ENCODE measurements around the gene FMNL1.

FMNL1 gene

DNA sequence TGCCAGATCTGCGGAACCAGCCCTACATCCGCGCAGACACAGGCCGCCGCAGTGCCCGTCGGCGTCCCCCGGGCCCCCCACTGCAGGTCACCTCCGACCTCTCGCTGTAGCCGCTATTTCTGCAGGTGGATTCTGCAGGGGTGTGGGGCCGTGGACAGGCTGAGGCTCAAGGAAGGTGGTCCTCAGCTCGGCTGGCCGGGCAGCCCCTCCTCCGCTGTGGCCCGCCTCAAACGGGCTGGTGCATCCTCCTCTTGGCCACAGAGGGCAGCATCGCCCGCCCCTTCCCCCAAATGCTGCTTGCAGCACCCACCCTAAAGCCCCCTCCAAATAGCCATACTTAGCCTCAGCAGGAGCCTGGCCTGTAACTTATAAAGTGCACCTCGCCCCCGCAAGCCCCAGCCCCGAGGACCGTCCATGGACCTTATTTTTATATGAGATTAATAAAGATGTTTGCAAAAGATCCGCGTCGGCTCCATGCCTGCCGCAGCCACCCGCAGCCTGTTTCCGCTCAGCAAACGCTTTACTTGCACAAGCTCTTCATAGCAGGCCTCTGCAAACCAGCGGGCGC, 25.3 kb downstream of the FMNL1 start:
- peak overlapping the region; percentile 95 for H3K27ac ChIP-seq
- TF ChIP-seq, protein P1, sequence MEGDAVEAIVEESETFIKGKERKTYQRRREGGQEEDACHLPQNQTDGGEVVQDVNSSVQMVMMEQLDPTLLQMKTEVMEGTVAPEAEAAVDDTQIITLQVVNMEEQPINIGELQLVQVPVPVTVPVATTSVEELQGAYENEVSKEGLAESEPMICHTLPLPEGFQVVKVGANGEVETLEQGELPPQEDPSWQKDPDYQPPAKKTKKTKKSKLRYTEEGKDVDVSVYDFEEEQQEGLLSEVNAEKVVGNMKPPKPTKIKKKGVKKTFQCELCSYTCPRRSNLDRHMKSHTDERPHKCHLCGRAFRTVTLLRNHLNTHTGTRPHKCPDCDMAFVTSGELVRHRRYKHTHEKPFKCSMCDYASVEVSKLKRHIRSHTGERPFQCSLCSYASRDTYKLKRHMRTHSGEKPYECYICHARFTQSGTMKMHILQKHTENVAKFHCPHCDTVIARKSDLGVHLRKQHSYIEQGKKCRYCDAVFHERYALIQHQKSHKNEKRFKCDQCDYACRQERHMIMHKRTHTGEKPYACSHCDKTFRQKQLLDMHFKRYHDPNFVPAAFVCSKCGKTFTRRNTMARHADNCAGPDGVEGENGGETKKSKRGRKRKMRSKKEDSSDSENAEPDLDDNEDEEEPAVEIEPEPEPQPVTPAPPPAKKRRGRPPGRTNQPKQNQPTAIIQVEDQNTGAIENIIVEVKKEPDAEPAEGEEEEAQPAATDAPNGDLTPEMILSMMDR (conservative IDR thresholded peaks at IDR 0.05) = peak; percentile 86

DNA sequence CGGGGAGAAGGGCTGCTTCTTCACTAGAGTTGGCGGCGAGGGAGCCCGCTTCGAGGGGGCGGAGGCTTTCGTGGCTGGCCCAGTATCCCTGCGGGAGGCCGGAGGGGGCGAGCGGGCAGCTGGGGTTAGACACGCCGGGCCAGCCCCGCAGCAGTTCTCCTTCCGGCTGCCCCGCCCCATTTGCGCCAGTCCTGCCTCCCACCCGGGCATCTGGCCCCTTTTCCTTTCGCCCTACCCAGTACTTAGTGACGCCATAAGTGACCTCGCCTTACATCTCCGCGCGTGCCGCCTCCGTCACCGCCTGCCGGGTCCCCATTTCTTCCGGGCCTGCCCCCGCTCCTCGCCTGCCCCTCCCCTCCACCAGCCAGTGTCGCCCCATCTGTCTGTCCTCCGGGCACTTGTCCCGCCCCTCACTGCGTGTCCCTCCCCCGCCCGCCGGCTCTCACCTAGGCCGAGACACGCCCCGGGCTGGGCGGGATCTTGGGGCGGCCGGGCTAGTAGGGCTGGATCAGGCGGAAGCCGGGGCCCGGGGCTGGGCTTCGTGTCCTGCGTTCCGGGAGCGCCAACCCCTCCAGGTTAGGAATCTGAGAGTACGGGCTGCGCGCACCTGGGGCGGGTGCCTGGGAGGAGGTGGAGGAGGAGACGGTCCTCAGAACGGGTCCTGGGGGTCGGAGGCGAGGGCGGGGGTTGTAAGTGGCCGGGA, 25.9 kb downstream of the FMNL1 start:
- TF ChIP-seq, protein P1 (conservative IDR thresholded peaks at IDR 0.05) = no peak
- peak overlapping the region; percentile 95 for H3K27ac ChIP-seq

DNA sequence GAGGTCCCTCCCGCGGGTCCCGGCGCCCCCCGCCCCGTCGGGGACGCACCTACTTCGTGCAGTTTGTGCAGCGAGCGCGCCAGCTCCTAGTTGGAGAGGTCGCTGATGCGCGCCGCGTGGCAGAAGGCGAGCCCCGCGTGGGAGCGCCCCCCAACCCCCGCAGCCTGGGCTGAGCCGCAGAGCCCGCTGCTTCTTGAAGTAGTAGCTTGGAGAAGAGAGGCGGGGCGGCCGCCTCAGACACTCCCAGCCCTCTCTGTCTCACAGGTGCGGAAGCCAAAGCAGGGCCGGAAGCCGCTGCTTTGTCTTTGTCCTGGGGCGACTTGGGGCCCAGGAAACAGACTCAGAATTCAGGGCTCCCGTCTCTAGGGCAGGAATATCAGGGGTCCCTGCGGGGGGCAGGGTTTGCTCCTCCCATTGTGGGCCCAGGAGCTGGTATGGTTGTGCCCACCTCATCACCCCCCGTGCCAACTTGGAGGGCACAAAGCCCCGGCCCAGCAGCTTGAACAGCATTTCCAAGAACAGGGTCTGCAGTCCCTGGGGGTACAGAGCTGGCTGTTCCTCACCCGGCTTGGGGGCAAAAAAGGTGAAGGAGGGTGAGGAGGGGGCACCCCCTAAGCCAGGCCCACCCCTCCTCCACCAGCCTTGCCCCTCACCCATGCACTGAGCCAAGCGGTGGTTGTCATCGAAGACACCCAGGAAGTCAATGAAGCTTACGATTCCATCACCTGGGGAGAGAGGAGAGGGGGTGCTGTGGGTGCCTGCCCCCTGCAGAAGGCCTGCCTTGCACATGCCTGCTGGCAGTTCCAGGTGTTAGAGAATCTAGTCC, 26.7 kb downstream of the FMNL1 start:
- TF ChIP-seq, protein P1 (conservative IDR thresholded peaks at IDR 0.05) = no peak
- H3K27ac ChIP-seq = peak overlapping the region; percentile 95

DNA sequence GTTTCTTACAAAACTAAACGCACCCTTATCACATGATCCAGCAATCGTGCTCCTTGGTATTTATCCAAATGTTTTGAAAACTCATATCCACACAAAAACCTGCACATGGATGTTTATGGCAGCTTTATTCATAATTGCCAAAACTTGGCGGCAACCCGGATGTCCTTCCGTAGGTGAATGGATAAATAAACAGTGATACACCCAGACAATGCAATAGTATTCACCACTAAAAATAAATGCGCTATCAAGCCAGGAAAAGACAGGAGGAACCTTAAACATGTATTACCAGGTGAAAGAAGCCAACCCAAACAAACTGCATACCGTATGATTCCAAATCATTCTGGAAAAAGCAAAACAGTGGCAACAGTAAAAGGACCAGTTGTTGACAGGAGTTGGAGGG, 30.2 kb downstream of the FMNL1 start:
- TF ChIP-seq, protein P1 (conservative IDR thresholded peaks at IDR 0.05) = no peak
- H3K27ac ChIP-seq = peak overlapping the region; percentile 86

DNA sequence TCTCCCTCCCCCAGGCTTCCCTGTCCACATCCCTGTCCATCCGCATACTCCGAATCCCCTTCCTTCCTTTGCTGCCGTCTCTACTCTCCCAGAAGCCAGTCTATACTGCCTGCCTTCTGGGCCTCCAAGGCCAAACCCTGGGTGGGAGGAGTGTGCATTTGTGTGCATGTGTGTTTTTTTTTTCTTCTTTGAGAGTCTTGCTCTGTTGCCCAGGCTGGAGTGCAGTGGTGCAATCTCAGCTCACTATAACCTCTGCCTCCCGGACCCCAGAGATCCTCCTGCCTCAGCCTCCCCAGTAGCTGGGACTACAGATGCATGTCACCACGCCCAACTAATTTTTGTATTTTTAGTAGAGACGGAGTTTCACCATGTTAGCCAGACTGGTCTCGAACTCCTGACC, 31.6 kb downstream of the FMNL1 start:
- peak overlapping the region; percentile 86 for H3K27ac ChIP-seq

DNA sequence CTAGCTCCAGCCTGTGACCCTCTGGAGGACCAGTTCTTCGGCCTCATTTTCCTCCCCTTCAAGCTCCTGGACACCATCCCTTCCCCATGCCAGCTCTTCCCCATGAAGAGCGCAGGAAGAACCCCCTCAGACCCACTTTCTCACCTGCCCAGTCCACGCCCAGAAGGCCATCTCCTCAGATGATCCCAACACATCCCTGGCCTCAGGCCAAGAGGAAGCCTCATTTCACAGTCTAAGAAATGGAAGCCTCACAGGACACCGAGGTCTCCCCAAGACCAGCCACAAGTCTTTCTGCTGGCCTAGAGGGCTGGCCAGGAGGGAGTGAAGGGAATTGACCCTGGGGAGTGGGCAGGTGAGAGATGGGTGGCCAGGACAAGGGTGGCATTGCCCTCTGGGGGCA, 32.2 kb downstream of the FMNL1 start:
- H3K27ac ChIP-seq = peak overlapping the region; percentile 5; the same call in 1 of the 2 replicates
- TF ChIP-seq, protein P1 (conservative IDR thresholded peaks at IDR 0.05) = no peak

DNA sequence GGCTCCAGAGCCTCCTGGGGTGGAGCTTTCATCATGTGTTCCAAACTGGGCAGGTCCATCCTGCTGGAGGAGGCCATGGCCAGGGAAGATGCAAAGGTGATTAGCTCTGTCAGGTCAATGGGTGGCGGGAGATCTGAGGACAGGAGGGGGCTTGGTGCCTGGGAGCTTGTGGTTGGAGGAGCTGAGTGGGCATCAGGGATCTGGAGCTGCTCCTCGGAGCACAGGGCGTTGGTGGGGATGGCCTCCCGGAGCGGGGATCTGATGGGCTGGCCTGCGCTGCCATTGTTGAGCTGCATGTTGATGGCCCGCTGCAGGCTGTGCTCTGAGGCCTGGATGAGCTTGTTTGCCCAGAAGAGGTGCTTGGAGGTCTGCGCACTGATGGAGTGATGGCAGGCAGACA, 33.7 kb downstream of the FMNL1 start:
- no peak overlapping the region for H3K27ac ChIP-seq
- TF ChIP-seq, protein P1 (conservative IDR thresholded peaks at IDR 0.05) = no peak
